CD4-positive, alpha-beta T cell treated with Interleukin-6 at 100 ng/mL for 8 hours (primary cell): ENCODE measurements around the gene ANKRD27.
"Not testable (repeated sequence)": the region's sequence is repeated elsewhere in the genome, so short reads cannot be mapped to it uniquely, and the experiment has no call there.

Experiments used
- DNase-seq: peaks from one replicate; pipeline ENCODE4 v3.0.0-alpha.2; 2020; ENCODE audit warnings: mixed read lengths, low spot score

Gene ANKRD27

DNA sequence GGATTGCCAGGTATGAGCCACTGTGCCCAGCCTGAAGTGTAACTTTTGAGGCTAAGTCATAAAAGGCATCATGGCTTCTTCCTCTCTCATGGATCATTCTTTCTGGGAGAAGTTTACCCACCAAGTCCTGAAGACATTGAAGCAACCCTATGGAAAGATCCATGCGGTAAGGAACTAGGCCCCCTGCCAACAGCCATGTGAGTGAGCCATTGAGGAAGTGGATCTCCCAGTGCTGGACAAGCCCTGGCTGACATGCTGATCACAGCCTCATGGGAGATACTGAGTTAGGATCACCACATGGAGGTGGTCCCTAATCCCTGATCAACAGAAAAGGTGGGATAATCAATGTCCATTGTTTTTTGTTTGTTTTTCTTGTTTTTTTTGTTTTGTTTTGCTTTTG lies 13.3 kb upstream of the ANKRD27 start:
- no peak for DNase-seq

DNA sequence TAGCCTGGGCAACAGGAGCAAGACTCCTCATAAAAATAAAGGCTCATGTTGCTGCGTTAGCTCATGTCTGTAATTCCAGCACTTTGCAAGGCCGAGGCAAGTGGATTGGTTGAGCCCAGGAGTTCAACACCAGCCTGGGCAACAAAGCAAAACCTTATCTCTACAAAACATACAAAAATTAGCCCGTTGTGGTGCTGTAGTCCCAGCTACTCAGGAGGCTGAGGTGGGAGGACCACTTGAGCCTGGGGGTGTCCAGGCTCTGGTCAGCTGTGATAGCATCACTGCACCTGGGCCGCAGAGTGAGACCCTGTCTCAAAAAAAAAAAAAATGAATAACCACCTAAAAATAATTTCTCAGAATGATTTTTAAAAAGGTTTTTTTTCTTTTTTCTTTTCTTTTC lies 12.7 kb upstream of the ANKRD27 start:
- DNase-seq = no peak

DNA sequence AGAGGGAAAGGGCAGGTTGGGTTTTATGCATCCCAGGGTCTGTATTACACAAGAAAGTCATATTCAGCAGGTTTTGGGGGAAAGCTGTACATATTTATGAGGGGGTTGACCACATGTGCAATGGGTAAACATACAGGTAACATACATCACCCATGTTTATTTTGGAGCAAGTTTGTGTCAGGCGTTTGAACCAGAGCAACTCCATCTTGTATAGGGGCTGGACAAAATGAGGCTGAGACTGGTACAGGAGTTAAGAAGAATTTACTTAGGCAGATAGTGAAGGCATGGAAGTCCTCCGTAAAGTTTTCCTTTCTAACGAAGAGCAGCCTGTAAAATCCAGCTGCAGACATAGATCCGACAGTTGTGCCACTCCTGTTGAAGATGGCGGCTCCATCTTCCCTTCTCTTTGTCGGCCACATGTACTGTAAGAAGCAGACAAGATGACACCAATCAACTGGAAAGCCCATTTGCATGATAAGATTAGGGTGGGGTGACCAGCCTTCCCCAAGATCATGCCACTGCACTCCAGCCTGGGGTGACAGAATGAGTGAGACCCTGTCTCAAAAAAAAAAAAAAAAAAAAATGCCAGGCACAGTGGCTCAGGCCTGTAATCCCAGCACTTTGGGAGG lies 12.0 kb upstream of the ANKRD27 start:
- no peak for DNase-seq

DNA sequence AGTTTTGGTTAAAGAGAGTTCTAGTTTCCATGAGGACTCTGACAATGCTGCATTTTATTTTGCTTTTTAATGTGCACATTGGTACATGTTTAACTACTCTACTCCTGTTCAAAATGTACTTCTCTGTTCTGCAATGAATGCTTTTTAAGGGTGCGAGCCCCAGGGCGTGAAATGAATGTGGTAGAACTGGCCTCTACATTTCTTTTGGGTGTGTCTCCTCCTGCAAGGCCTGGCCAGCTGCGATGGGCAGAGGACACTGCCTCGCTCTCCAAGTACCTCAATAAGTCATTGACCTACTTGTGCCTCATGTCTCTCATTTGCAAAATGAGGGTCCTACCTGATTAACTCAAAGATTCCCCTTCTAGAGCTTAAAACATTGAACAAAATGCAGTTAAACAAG lies 7.3 kb upstream of the ANKRD27 start:
- DNase-seq = no peak

DNA sequence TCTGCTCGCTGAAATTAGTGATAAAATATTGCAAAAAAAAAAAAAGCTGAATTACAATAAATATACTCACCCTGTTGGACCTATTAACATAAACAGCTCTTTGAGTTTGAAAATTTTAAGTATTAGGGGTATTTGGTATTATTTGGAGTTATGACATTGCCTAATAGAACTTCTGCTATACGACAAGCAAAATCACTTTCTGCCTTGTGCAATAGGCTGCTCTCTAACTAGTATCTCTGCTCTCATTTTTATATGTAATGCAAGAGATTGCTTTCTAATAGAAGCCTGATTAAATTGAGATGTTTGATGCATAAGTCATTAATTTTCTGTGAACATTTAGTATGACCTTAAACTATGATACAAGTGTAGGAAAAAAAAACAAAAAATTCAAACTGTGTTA lies 6.0 kb upstream of the ANKRD27 start:
- no peak for DNase-seq

DNA sequence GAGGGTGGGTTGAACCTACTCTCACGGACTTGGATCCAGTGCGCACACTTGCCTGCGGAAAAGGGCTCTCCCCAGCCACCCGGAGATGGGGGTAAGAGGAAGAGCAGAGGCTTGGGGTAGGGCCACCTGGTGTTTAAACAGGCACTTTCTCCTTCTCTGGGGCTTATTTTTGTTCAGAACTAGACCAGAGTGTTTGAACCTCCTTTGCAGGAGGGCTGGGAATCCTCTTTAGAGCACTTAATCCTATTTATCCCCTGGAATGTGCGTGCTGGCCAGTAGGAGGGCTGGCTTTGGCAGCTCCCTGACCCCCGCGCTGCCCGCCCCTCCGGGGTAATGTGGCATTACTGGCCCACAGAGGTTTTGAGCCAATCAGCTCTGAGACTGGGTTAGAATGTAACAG lies 2.7 kb upstream of the ANKRD27 start:
- no peak for DNase-seq

DNA sequence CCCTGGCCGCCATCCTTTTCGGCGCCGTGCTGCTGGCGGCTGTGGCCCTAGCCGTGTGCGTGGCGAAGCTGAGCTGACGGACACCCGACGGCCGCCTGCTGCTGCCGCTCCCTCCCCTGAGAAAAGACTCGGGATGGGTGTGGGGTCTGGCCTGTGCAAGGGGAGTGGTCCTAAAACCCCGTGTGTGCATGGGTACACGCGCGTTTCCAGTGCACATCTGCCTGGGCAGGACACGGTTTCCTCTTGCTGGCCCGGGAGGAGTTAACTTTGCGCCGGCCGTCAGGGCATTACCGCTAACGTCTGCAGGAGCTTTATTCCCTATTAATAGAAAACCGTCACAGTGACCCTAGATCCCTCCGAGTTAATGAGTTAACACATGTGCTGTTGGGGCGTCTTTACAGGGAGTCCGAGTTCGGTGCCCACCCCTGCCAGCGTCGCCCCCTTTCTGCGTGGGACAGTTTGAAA lies 1.9 kb upstream of the ANKRD27 start:
- DNase-seq = no peak

DNA sequence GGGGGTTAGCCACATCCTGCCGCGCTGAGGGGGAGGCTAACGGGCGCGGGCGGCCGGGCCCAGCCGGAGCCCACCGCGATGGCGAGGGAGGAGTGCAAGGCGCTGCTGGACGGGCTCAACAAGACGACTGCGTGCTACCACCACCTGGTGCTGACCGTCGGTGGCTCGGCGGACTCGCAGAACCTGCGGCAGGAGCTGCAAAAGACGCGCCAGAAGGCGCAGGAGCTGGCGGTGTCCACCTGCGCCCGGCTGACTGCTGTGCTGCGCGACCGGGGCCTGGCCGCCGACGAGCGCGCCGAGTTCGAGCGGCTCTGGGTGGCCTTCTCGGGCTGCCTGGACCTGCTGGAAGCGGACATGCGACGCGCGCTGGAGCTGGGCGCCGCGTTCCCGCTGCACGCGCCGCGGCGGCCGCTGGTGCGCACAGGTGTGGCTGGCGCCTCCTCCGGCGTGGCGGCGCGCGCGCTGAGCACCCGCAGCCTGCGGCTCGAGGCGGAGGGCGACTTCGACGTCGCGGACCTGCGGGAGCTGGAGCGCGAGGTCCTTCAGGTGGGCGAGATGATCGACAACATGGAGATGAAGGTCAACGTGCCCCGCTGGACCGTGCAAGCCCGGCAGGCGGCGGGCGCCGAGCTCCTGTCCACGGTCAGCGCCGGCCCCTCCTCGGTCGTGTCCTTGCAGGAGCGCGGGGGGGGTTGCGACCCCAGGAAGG lies 1.4 kb upstream of the ANKRD27 start:
- DNase-seq = no peak

DNA sequence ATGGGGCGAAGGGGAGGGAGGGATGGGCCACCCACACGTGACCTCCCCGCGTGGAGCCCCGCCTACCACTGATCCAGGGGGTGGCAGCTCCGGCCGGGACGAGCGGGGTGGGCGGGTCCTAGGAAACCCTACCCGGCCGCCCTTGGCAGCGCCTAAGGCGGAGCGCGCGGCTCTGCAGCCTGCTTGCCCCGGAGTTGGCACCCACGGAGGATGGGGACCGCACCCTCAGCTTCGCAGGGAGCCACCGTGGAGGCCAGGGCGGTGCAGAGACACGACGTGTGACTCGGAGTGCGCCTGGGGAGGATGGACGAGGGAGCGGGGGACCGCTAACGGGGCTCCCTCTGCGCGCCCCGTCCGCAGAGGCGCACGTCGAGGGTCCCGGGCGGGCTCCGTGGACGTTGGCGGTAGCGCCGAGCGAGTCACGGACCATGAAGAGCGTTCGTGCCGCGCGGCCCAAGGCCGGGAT lies 773 bp upstream of the ANKRD27 start, which contains the start of gene RGS9BP:
Gene RGS9BP, plus strand, starts transcription at position 129 of the 466 bp plus-strand sequence. CDS start 416 bp downstream, outside the sequence.
- peak; percentile 68 for DNase-seq

DNA sequence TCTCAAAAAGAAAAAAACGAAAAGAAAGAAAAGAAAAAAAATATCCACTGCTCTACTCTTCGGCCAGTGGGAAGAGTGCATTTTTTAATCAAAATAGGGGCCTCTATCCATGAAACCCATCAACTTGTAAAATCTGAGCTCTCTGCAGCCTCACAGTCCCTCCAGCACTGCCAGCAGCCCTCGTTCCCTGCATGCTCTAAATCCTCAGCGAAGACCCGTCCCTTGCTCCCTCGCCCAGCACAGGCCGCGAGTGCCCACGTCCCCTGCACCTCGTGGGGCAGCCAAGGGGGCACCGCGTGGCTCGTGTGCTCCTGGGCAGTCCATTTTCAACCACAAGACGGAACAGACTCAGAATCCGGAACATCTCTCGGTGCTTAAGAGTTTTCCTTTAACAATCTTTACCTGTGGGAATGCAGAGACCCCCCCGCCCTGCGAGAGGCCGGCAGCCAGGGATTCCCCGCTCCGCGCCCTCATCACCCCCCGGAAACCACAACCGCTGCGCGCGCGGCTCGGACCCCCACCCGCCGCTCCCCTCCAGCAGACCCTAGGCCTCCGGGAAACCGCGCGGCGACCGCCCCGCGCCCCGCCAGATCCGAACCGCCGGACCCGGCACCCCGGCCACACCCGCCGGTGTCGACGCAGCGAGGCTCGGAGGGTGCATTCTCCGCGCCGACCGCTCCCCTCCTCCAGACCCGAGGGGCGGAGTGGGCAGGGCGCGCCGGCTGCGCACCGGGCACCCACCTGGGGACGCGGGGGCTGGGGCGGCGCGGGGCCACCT lies 638 bp downstream of the ANKRD27 start:
- no peak for DNase-seq

DNA sequence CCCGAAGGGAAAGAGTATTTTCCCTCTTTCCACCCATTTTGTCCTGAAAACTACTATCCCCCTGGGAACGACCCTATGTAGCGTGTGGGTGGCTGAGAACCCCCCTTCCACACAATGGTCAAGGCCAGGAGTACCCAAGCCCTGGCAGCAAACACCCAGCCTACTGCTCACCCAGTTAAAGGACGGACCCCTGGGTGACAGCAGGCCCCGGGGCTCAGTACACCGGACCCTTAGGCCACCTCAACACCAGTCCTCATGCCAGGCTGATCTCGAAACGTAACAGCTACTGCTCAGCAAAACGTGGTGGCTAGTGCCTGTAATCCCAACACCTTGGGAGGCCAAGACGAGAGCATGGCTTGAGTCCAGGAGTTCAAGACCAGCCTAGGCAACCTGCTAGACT lies 1.4 kb downstream of the ANKRD27 start:
- no peak for DNase-seq

DNA sequence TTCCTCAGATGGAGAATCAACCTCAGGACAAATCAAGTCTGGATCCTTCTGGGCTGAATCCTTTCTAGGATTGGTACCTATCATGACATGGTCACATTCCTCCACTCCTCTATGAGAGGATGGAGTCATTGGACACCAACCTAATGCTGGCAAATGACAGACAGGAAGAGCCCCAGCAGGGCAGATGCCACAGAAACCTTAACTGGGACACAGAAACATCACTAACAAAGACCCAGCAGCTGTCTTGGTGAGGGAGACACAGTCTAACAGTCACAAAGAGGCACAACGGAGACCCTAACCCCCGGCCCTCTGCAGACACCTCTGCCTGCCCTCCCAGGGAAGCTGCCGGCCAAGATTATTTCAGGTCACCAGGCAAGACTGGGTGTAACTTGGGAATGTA lies 2.1 kb downstream of the ANKRD27 start:
- DNase-seq = no peak

DNA sequence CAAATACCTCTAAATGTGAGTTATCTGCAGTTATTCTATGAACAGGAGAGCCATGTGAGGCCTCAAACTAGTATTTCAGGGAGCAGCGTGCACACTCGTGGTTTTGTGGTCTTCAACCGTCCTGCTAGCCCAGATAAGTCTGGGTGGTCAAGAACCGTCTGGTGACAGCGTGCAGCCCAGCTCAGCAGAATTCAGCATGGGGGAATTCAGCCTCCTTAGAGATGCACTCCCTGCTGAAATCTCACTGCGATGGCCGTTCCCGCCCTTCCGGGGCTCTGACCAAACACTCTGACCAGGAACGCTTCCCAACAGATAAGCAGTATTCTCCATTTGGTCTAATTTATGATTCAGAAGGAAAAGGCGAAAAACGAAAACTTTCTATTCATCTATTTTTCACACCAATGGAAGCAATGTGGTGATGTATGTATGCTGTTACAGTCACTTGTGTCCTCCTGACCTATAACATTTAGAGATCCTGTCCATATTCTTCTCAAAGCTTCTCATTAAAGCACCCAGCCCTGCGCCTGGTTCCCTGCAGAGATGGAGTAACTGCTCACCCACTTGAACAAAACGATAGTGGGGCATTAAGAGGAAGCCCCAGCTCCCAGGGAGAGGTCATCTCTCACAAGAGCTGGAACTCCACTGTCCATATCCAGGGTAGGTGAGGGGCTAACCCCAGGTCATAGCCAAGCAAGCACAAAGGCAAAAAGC lies 2.9 kb downstream of the ANKRD27 start:
- no peak for DNase-seq

DNA sequence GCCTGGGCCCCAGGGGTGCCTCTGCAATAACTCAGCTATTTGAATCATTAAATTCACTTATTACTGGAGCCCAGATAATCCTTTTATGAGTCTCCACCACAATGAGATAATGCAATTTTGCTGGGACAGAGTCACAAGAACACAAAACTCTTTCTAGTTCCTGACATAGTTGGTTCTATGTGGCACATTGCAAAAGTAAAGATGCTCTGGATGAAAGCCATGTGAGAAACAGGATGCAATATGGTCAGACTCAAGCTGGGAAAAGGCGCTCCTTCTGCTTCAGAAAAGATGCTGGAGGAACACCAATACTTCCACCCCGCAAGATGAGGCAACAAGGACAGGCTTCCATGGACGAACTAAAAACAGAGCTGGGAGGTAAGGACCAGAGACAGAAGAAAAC lies 5.7 kb downstream of the ANKRD27 start:
- no peak for DNase-seq

DNA sequence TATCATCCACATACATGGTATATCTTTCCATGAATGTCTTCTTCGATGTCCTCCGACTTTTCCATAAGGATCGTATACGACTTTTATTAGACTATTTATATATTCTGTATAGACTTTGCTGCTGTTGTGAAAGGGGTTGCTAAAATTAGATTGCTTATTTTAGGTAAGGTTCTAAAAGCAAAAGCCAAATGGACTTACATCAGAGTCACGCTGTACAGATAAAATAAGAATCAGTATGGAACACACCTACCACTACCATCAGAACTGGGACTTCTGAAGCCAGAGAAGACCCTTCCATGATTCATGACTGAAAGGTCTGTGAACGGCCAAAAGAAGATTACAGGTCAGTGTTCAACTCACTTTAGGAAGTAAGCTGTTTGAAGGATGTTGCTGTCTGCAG lies 8.9 kb downstream of the ANKRD27 start:
- no peak for DNase-seq

DNA sequence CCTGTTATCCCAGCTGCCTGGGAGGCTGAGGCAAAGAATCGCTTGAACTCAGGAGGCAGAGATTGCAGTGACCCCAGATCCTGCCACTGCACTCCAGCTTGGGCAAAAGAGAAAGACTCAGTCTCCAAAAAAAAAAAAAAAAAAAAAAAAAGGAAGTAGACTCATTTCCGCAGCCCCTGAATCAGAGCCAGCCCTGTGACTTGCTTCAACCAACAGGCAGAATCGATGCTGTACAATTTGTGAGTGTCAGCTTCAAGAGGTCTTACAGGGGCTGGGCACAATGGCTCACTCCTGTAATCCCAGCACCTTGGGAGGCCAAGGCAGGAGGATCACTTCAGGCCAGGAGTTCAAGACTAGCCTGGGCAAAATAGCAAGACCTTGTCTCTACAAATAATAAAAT lies 12.8 kb downstream of the ANKRD27 start:
- no peak for DNase-seq

DNA sequence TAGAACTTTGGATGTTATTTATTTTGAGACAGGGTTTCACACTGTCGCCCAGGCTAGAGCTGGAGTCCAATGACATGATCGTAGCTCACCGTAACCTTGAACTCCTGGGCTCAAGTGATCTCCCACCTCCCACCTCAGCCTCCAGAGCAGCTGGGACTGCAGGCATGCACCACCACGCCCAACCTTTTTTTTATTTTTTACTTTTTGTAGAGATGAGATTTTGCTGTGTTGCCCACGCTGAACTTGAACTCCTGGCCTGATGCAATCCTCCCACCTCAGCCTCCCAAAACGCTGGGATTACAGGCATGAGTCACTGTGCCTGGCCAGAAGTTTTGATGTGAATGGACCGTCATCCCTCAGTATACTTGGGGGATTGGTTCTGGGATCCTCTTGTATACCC lies 13.7 kb downstream of the ANKRD27 start:
- no peak for DNase-seq

DNA sequence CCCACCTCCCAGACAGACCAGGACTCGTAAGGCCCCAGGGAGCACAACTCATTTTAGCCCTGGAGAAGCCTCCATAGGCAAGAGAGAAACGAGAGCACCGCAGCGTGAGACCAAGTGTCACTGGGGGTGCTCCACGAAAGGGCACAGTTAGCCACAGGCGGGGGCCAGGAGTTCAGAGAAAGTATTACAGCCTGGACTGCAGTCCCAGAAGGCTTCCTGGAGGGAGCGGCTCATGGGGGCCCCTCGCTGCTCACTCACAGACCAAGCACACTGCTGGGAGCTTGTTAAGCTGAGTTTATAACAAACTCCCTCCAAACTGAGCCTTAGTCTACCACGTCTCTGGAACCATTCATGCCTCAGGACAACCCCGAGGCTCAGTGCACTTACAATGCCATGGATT lies 16.5 kb downstream of the ANKRD27 start:
- no peak for DNase-seq

DNA sequence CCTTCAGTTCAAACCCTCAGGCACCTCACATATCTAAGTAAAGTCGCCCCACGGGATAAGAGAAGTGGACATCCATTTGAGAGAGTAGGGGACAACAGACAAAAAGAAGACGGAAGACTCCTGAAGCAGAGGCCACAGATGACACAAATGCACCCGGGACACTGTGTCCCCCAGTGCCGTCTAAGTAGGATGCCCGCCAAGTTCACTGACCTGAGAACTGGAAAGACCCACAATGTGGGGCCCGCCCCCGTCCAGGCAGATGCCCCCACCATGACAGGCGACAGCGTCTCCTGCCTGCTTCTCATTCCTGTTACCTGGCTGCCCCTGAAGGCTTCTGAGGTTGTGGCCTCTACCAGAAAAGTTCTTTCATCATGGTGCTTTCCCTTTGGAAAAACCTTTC lies 16.9 kb downstream of the ANKRD27 start:
- DNase-seq = no peak

DNA sequence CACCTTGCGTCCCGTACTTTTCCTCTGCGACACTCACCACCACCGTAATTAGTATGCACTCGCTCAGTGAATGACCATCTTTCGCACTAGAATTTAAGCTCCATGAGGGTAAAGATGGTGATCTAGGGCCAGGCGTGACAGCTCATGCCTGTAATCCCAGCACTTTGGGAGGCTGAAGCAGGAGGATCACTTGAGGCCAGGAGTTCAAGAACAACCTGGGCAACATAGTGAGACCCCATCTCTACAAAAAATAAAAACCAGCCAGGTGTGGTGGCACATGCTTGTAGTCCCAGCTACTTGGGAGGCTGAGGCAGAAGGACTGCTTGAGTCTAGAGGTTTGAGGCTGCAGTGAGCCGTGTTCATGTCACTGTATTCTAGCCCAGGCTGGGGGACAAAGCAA lies 18.6 kb downstream of the ANKRD27 start:
- DNase-seq = not testable (repeated sequence)

DNA sequence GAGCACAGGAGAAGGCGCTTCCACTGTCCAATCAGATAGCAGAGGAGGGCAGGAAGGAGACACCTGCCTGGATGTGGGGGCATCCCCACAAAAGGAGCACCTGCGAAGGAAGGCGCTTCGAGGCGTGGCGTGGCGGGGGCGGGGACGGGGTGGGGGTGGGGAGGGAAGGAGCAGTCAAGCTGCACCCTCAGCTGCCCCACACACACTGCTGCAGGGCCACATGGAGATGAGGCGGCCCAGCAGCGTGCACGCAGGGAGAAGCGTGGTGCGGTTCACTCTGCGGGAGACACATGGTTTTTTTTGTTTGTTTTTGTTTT lies 21.4 kb downstream of the ANKRD27 start:
- no peak for DNase-seq

DNA sequence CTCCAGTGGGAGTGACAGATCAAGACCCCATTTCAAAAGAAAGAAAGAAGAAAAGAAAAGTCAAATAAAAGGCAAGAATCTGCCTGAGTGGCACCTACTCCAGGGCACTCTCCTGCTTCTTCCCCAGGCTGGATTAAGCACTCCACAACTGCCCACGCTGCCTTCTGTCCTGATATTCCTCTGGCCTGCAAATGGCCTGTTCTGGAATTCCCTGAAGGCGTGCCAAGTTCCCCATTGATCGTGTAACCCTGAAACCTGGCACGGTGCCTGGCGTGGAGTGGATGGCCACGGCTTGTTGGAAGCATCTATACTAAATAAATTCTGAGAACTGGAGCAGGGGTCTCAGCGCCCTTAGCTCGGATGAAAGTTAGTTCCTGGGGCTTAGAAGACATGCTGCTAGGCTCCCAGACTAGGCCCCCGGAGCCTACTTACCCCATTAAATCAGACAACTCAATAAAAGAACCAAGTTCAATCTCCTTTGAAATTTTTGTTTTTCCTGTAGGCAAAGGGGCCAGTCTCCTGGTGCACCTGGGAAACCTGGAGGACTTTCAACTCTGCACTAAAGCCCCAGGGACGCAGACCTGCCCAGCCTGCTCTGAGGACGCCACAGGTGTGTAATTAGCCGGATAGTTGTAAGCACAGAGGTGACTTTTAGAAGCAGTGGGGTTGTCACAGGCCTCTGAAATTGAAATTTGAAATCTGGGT lies 21.9 kb downstream of the ANKRD27 start:
- DNase-seq = no peak
